KBM-7 (cell line): ENCODE data around the gene TEX14.

Experiments
- DNase-seq: peaks from one replicate; pipeline ENCODE4 v3.0.0-alpha.2; 2015
- in situ Hi-C: fragments of 300-500 bp; cut with MboI; formaldehyde crosslinking; loops from 2 replicates; pipeline ENCODE4 v1.14.3; 2020; ENCODE audit warnings: low sequenced_read_pairs, low pct_unique_long_range_greater_than_20kb, mixed read lengths

Gene TEX14, protein sequence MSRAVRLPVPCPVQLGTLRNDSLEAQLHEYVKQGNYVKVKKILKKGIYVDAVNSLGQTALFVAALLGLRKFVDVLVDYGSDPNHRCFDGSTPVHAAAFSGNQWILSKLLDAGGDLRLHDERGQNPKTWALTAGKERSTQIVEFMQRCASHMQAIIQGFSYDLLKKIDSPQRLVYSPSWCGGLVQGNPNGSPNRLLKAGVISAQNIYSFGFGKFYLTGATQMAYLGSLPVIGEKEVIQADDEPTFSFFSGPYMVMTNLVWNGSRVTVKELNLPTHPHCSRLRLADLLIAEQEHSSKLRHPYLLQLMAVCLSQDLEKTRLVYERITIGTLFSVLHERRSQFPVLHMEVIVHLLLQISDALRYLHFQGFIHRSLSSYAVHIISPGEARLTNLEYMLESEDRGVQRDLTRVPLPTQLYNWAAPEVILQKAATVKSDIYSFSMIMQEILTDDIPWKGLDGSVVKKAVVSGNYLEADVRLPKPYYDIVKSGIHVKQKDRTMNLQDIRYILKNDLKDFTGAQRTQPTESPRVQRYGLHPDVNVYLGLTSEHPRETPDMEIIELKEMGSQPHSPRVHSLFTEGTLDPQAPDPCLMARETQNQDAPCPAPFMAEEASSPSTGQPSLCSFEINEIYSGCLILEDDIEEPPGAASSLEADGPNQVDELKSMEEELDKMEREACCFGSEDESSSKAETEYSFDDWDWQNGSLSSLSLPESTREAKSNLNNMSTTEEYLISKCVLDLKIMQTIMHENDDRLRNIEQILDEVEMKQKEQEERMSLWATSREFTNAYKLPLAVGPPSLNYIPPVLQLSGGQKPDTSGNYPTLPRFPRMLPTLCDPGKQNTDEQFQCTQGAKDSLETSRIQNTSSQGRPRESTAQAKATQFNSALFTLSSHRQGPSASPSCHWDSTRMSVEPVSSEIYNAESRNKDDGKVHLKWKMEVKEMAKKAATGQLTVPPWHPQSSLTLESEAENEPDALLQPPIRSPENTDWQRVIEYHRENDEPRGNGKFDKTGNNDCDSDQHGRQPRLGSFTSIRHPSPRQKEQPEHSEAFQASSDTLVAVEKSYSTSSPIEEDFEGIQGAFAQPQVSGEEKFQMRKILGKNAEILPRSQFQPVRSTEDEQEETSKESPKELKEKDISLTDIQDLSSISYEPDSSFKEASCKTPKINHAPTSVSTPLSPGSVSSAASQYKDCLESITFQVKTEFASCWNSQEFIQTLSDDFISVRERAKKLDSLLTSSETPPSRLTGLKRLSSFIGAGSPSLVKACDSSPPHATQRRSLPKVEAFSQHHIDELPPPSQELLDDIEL (N-terminal part only)

DNA sequence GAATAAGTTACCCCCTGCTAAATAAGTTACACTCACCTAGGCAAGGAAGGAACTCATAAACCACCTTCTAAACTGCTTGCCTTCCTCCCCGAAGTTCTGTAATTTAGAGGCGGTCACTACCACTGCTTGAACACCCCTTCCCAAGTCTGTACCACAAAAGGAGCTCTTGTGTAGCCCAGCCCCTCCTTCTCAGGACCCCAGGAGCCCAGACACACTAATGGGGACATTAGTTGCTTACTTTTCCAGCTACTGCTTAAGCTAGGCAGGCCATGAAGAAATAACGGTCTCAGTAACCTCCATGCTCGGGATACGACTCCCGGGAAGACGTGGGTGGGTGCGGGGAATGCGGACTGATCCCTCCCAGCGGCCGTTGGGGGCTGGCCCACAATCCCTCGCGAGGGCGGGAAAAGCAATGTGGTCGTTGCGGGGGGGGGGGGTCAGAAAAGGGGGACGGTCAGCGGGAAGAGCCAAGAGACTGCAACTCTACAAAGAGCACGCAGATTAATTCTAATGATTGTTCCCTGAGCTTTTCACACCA, at the start of gene TEX14:
Gene TEX14 (minus strand): TSS at position 345 of the 538 bp plus-strand sequence. CDS start 40,044 bp downstream, outside the sequence.
- DNase-seq: no peak
- in situ Hi-C loops: no loop called here

DNA sequence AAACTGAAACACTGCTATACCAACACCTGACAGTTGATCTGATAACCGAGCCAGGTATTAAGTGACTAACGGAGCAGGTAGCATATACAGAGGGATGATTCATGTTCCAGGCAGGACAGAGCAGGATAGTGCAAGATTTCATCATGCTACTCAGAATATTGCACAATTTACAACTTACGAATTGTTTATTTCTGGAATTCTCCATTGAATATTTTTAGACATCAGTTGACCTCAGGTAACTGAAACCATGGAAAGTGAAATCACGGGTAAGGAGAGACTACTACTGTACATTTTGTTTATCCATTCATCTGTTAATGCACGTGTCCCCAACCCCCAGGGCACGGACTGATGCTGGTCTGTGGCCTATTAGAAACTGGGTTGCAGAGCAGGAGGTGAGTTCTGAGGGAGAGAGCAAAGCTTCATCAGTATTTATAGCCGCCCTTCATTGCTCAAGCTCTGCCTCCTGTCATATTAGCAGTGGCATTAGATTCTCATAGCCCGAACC, 49.3 kb upstream of the TEX14 start:
- no peak for DNase-seq
- in situ Hi-C loops: no loop called here

DNA sequence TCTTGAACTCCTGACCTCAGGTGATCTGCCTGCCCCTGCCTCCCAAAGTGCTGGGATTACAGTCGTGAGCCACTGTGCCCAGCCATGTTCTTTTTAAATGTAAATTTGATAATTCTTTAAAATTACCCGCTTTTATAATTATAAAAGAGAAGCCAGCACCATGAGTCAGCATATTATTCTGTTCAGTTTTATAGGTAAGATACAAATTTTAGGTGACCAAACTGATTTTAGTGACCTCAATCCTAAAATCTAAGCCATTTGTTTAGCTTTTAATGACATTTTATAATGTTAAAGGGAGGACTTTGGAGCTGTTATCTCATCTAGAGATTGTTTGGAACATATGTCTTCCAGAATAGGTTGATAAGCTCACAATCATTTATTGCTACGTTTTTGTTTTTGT, 43.0 kb upstream of the TEX14 start:
- no peak for DNase-seq
- in situ Hi-C loops: no loop called here

DNA sequence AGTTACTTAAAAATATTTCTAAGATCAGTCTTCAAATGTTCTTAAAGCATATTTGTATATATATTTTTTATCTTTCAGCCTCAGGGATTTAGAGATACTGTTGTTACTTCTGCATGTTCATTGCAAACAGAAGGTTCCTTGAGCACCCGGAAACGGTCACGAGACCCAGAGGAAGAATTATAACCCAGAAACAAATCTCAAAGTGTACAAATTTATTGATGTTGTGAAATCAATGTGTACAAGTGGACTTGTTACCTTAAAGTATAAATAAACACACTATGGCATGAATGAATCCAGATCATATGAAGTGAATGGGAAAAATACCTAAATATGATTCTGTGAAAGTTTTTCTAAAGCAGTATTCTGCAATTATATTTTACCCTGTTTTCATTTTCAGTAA, 42.2 kb upstream of the TEX14 start:
- in situ Hi-C loops: no loop called here
- no peak for DNase-seq

DNA sequence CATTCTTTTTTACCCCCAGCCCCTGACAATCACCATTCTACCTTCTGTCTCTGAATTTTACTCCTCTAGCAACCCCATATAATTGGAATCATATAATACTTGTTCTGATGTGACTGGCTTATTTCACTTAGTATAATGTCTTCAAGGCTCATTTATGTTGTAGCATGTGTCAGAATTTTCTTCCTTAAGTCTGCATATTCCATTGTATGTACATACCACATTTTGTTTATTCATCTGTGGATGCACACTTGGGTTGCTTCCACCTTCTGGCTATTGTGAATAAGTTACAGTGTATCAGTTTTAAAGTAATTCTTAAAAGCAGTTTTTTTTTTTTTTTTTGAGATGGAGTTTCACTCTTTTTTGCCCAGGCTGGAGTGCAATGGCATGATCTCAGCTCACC, 39.1 kb upstream of the TEX14 start:
- DNase-seq: no peak
- in situ Hi-C loops: no loop called here

DNA sequence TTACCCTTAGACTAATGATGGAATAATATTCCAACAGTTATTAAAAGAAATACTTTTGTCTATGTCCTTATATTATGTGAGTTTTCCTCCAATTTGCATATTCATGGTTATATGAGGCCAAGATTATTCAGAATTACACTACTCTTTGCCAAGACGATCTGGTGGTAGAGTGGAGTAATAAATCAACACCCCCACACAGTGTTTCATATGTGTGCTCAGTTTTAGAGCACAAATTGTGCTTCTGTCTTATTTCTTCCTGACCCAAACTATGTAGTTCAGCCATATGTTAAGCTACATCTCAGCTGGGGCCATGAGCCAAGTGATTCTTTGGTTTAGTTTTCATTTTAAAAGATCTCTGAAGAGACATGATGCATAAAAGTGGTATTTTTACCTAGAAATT, 37.0 kb upstream of the TEX14 start:
- in situ Hi-C loops: no loop called here
- DNase-seq: no peak

DNA sequence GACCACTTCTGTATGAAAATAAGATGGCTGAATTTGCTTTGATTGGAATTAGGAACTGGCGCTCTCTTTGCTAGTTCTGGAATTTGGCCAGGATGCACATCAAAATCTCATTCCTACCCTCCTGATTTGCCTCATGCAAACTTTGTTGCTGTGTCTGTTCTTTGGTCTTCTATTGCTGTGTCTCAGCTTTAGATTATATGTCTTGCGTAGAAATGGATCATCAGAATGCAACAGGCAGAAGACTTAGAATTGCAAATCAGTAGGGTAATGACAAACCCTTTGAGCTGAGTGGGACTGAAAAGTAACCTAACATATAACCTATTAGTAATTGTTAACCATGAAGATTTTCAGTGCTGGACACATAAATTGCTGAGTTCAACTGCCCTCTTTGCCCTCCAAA, 30.9 kb upstream of the TEX14 start:
- DNase-seq: no peak
- in situ Hi-C loops: no loop called here

DNA sequence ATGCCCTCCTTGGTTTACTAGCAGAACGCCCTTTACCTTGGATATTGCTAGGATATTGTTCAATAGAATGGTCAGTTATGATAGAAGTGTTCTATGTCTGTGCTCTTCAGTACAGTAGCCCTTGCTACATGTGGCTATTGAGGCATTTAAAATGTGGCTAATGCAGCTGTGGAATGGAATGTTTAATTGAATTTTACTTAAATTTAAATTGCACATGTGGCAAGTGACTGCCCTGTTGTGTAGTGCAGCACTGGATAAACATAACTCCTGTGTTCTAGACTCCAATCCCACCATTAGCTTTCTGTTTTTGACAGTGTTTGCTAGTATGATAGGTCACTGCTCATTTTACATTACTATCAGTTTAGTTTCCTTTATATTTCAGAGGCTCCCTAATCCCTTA, 30.4 kb upstream of the TEX14 start:
- no peak for DNase-seq
- in situ Hi-C loops: no loop called here

DNA sequence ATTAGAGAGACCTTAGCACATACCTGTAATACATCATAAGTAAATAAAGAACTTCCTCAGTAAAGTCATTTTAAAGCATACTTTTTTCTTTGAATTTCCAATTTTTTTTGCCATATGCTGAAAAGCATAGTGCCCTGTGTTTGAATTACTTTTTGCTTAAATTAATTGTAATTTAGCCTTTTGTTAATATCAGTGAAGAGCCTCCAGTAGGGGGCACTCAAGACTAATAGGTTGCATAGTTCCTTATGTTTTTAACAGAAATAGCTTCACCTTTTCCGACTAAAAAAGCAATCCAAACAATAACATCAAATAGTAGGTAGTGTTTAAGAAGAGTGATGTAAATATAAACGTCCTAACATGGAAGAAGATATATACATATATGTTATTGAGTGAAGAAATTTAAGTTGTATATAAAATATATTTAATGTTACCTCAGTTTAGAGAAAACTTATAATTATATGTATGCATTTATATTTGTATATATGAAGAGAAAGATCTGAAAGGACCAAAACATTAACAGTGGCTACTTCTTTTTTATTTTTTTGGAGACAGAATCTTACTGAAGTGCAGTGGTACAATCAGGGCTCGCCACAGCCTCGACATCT, 19.2 kb upstream of the TEX14 start:
- in situ Hi-C loops: no loop called here
- peak; percentile 59 for DNase-seq

DNA sequence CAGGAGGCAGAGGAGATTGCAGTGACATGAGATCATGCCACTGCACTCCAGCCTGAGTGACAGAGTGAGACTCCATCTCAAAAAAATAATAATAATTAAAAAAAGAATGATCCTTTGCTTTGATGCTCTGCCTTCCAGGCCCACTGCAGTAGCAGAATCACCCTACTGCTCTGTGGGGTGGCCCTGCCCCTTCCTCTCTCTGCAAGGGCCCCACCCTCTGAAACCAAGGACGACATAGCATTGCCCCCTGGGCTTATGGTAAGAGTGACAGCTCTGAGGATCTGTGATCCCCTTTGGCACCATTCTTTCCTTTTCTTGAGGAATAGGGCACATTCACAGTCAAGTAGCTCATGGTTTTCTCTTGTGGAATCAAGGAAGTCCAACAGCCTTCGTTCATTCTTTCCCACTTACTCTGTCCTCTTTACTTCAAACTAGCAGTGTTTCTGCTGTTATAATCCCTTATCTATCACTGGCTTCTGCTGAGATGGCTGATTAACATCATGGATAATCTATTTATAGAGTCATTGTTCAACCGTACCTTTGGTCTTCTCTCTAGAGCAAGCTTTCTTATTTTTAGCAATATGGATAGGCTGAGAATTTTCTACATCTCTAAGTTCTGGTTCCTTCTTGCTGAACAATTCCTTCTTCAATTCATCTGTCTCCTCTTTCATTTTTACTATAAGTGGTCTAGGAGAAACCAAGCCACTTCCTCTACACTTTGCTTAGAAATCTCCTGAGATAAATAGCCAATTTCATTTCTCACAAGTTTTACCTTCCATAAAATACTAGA, 14.7 kb upstream of the TEX14 start:
- DNase-seq: no peak
- in situ Hi-C loops: no loop called here

DNA sequence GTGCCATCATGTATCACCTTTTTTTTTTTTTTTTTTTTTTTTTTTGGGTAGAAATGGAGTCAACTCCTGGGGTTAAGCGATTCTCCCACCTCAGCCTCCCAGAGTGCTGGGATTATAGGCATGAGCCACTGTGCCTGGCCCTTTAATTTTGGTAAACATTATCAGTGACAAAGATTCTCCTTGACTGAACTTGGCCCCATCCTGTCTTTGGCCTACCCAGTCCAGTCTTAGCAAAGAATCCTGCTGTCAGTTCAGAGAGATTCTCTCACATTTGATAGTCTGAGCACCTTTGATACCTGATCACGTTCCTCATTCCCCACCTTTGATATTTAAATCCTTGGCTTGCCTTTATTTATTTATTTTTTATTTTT, 12.1 kb upstream of the TEX14 start:
- in situ Hi-C loops: no loop called here
- DNase-seq: no peak

DNA sequence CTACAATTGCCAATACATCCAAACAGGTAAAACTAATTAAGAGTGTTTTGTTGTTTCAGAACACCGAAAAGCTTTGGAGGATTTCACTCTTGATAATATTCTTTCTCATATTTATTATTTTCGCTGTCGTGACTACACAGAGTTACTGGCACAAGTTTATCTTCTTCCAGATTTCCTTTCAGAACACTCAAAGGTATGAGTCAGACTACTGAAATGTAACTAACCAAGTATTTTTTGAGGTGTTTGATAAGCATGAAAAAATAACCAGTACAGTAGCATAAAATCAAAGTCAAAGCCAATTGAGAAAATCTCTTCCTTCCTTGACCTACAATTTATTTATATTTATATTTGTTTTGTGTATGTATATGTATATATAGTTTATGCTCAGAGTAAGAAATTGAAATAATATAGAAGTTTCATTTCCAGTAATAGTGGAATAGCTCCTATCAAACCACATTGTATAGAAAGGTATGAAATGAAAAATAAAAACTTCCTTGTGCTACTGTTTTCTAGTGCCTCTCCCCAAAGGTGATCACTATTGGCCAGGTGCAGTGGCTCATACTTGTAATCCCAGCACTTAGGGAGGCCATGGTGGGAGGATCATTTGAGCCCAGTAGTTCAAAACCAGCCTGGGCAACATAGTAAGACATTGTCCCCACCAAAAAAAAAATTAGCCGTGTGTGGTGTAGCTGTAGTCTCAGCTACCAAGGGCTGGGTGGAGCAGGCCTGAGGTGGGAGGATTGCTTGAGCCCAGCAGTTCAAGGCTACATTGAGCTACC, 11.5 kb upstream of the TEX14 start:
- no peak for DNase-seq
- in situ Hi-C loops: no loop called here

DNA sequence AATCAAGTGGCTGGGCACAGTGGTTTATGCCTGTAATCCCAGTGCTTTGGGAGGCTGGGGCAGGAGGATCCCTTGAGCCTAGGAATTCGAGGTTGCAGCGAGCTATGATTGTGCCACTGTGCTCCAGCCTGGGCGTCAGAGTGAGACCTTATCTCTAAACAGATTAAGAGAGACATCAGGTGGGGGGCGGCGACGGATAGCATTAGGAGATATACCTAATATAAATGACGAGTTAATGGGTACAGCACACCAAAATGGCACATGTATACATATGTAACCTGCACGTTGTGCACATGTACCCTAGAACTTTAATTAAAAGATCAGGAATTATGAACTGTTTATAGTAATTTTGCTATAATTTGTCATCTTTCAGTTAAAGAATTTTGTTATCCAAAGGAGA, 10.9 kb upstream of the TEX14 start:
- DNase-seq: no peak
- in situ Hi-C loops: no loop called here

DNA sequence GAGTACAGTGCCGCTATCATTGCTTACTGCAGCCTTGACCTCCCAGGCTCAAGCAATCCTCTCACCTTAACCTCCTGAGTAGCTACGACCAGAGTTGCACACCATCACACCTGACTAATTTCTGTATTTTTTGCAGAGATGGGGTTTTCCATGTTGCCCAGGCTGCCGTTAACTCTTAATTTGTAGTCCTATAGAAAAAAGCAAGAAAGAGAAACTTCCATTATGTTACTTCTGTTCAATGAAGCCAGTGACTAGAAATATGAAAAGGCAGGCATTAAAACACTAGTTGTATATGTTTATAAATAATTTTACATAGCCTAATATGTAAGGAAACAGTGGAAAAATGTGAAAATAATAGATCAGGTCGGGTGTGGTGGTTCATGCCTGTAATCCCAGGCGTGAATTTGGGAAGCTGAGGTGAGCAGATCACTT, 10.2 kb upstream of the TEX14 start:
- DNase-seq: no peak
- in situ Hi-C loops: no loop called here

DNA sequence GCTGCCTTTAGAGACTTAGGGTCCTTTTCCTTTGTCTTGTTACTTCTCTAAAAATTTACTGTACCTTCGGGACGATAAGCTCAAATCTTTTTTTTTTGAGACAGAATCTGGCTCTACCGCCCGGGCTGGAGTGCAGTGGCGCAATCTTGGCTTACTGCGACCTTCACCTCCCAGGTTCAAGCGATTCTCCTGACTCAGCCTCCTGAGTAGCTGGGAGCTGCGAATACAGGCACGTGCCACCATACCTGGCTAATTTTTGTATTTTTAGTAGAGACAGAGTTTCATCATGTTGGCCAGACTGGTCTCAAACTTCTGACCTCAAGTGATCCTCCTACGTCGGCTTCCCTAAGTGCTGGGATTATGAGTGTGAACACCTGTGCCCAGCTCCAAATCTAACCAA, 7.9 kb upstream of the TEX14 start:
- no peak for DNase-seq
- in situ Hi-C loops: no loop called here

DNA sequence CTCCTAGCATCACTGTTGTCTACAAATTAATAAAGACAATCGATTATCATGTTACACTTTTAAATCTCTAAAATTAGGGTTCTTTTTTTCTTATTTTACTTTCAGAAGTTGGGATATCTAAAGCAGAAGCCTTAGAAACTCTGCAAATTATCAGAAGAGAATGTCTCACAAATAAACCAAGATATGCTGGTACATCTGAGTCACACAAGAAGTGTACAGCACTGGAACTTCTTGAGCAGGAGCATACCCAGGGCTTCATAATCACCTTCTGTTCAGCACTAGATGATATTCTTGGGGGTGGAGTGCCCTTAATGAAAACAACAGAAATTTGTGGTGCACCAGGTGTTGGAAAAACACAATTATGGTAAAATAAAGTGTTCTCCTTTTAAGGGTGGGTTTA, 3.0 kb upstream of the TEX14 start:
- DNase-seq: no peak
- in situ Hi-C loops: no loop called here

DNA sequence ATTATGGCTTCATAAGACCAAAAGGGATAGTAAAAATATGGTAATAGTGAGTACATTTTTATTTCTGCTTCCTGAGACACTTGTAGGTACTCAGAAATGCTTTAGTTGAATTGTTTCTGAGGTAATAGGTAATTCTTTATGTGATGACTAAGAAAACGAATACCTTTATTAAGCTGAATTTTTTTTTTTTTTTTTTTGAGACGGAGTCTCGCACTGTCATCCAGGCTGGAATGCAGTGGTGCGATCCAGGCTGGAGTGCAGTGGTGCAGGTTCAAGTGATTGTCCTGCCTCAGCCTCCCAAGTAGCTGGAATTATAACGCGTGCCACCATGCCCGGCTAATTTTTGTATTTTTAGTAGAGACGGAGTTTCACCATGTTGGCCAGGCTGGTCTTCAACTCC, 2.5 kb upstream of the TEX14 start:
- no peak for DNase-seq

More for the DNA sequence above, 2.5 kb upstream of the TEX14 start:
- in situ Hi-C loops: no loop called here
